Measurements from ENCODE around the gene NFILZ. TPM values are rescaled to one million over a fixed set of nuclear protein-coding genes. Genes with fewer than 3 reads are reported as not detected.
"Not testable (repeated sequence)": the region's sequence is repeated elsewhere in the genome, so short reads cannot be mapped to it uniquely, and the experiment has no call there.

Gene NFILZ
- polyA plus RNA-seq, 3 donors, result not detected

- Histone ChIP-seq H3K9ac (ENCODE audit: insufficient read depth, low read length, poor library complexity, severe bottlenecking) (no peak overlapping the region), H3K36me3 (replicated peaks in 1 of 2; ENCODE audit: control insufficient read depth in 1 of 2, insufficient read depth in 2 of 2, low read length in 2 of 2) (no peaks in the 10 kb centered on the region), H3K9me3 (replicated peaks in 1 of 2; ENCODE audit: control insufficient read depth in 1 of 2, insufficient read depth in 1 of 2, low read length in 2 of 2) (no peaks in the 10 kb centered on the region), H3K27me3 (ENCODE audit: control insufficient read depth in 2 of 2, insufficient read depth in 2 of 2, low read length in 2 of 2) (peaks cover 0 to 4% of the 10 kb centered on the region in 2 donors), H3K4me2 (replicated peaks; ENCODE audit: extremely low read depth, low read length, poor library complexity, severe bottlenecking) (no peak overlapping the region), H3K4me3 (replicated peaks in 1 of 3; ENCODE audit: low read depth in 2 of 3, low read length in 3 of 3) (no peak overlapping the region), H4K20me1 (ENCODE audit: insufficient read depth, low read length) (no peaks in the 10 kb centered on the region), H3K27ac (ENCODE audit: low read depth in 1 of 2, low read length in 2 of 2) (no peak overlapping the region), H3K4me1 (ENCODE audit: control insufficient read depth in 1 of 2, insufficient read depth in 2 of 2, low read length in 2 of 2) (peaks cover 6 to 7% of the 10 kb centered on the region in 2 donors), H2AFZ (ENCODE audit: insufficient read depth, low read depth, low read length, poor library complexity, severe bottlenecking) (no peak overlapping the region), H3K79me2 (ENCODE audit: insufficient read depth, low read length) (no peaks in the 10 kb centered on the region)
- peaks cover 9% of the 10 kb centered on the region for H3K4me1 Mint-ChIP-seq
- 92% methylated on average over 3 of the region's 4 CpGs for WGBS (ENCODE audit: insufficient coverage)
- no peak overlapping the region for H3K27ac Mint-ChIP-seq
- no peaks in the 10 kb centered on the region for H3K36me3 Mint-ChIP-seq
- DNase-seq, result no peak
- intact Hi-C loops (cut with micrococcal nuclease), result loop anchor here (5.0 to 10.0 kb wide), 2 partner anchors 34 to 77 kb away; partner anchors contain the start of gene ACTL9 (in 1 of the 2)
- H3K9me3 Mint-ChIP-seq, result peaks cover 0 to 2% (median 0%) of the 10 kb centered on the region in 7 donors
- H3K27me3 Mint-ChIP-seq (ENCODE audit: low read depth in 3 of 3), result peaks cover 3 to 20% (median 19%) of the 10 kb centered on the region in 3 donors
- no peak for TF ChIP-seq CTCF (IDR thresholded peaks at IDR 0.05)
- no peak overlapping the region for H3K4me3 Mint-ChIP-seq
Measured at GRCh38 chr19:8617984-8618383, 12.4 kb upstream of the NFILZ start.

GRCh38 chr19:8618751-8619150 lies 11.7 kb upstream of the NFILZ start:
- intact Hi-C loops (cut with micrococcal nuclease), result loop anchor here (5.0 to 10.0 kb wide), 2 partner anchors 34 to 76 kb away; partner anchors contain the start of gene ACTL9 (in 1 of the 2)
- Histone ChIP-seq H3K27ac (ENCODE audit: low read depth in 1 of 2, low read length in 2 of 2) (no peak overlapping the region), H3K4me1 (ENCODE audit: control insufficient read depth in 1 of 2, insufficient read depth in 2 of 2, low read length in 2 of 2) (peaks cover 6 to 7% of the 10 kb centered on the region in 2 donors), H3K79me2 (ENCODE audit: insufficient read depth, low read length) (no peaks in the 10 kb centered on the region), H3K36me3 (replicated peaks in 1 of 2; ENCODE audit: control insufficient read depth in 1 of 2, insufficient read depth in 2 of 2, low read length in 2 of 2) (no peaks in the 10 kb centered on the region), H3K9ac (ENCODE audit: insufficient read depth, low read length, poor library complexity, severe bottlenecking) (no peak overlapping the region), H3K9me3 (replicated peaks in 1 of 2; ENCODE audit: control insufficient read depth in 1 of 2, insufficient read depth in 1 of 2, low read length in 2 of 2) (no peaks in the 10 kb centered on the region), H3K4me3 (replicated peaks in 1 of 3; ENCODE audit: low read depth in 2 of 3, low read length in 3 of 3) (no peak overlapping the region), H4K20me1 (ENCODE audit: insufficient read depth, low read length) (no peaks in the 10 kb centered on the region), H3K4me2 (replicated peaks; ENCODE audit: extremely low read depth, low read length, poor library complexity, severe bottlenecking) (no peak overlapping the region), H2AFZ (ENCODE audit: insufficient read depth, low read depth, low read length, poor library complexity, severe bottlenecking) (no peak overlapping the region), H3K27me3 (ENCODE audit: control insufficient read depth in 2 of 2, insufficient read depth in 2 of 2, low read length in 2 of 2) (peaks cover 0 to 4% of the 10 kb centered on the region in 2 donors)
- Mint-ChIP-seq H3K27me3 (ENCODE audit: low read depth in 3 of 3) (peaks cover 3 to 20% (median 14%) of the 10 kb centered on the region in 3 donors), H3K9me3 (peaks cover 0 to 2% (median 0%) of the 10 kb centered on the region in 7 donors), H3K4me3 (no peak overlapping the region), H3K4me1 (peaks cover 9% of the 10 kb centered on the region), H3K27ac (no peak overlapping the region), H3K36me3 (no peaks in the 10 kb centered on the region)
- TF ChIP-seq CTCF (IDR thresholded peaks at IDR 0.05), result no peak
- DNase-seq, result no peak
- WGBS (ENCODE audit: insufficient coverage), result 79% methylated on average over 6 of the region's 8 CpGs

GRCh38 chr19:8622886-8623285 lies 7.5 kb upstream of the NFILZ start:
- H3K27me3 ChIP-seq (ENCODE audit: control insufficient read depth in 2 of 2, insufficient read depth in 2 of 2, low read length in 2 of 2); H3K27ac ChIP-seq (ENCODE audit: low read depth in 1 of 2, low read length in 2 of 2); H3K4me3 Mint-ChIP-seq; H3K79me2 ChIP-seq (ENCODE audit: insufficient read depth, low read length); H4K20me1 ChIP-seq (ENCODE audit: insufficient read depth, low read length); H3K9me3 ChIP-seq (replicated peaks in 1 of 2; ENCODE audit: control insufficient read depth in 1 of 2, insufficient read depth in 1 of 2, low read length in 2 of 2); H2AFZ ChIP-seq (ENCODE audit: insufficient read depth, low read depth, low read length, poor library complexity, severe bottlenecking); H3K9me3 Mint-ChIP-seq; intact Hi-C loops (cut with micrococcal nuclease); H3K4me1 Mint-ChIP-seq; H3K4me2 ChIP-seq (replicated peaks; ENCODE audit: extremely low read depth, low read length, poor library complexity, severe bottlenecking); DNase-seq; H3K4me1 ChIP-seq (ENCODE audit: control insufficient read depth in 1 of 2, insufficient read depth in 2 of 2, low read length in 2 of 2); H3K27ac Mint-ChIP-seq; H3K9ac ChIP-seq (ENCODE audit: insufficient read depth, low read length, poor library complexity, severe bottlenecking); H3K4me3 ChIP-seq (replicated peaks in 1 of 3; ENCODE audit: low read depth in 2 of 3, low read length in 3 of 3); H3K36me3 ChIP-seq (replicated peaks in 1 of 2; ENCODE audit: control insufficient read depth in 1 of 2, insufficient read depth in 2 of 2, low read length in 2 of 2); H3K36me3 Mint-ChIP-seq: not testable (repeated sequence)
- H3K27me3 Mint-ChIP-seq (ENCODE audit: low read depth in 3 of 3), result peaks cover 2 to 11% (median 9%) of the 10 kb centered on the region in 3 donors
- WGBS (ENCODE audit: insufficient coverage), result 40% methylated on average over 2 of the region's 4 CpGs
